Panc1 (cell line): ENCODE results near the gene CR2. TPM values are rescaled to one million over a fixed set of nuclear protein-coding genes. Genes with fewer than 3 reads are reported as not detected.

Source experiments
- ATAC-seq: fragments of 200-7000 bp; cut with Tn5 transposase; 2 replicates; pipeline ENCODE4 v1.9.1; 2020; ENCODE audit warnings: mild to moderate bottlenecking, moderate library complexity
- BruUV-seq: library from RNA; stranded (reverse); fragments of 400-500 nt; replicated peaks from 2 replicates; lab custom pipeline; 2021; lab: Mats Ljungman, UMichigan
- CTCF ChIA-PET: fragments of 300-600 bp; sonication (Branson Sonifier 250); formaldehyde crosslinking; loops from one replicate; lab custom pipeline; 2022; ENCODE audit warnings: antibody characterized with exemption; lab: Charles Lee
- POLR2A ChIA-PET: fragments of 300-600 bp; sonication (Branson Sonifier 250); formaldehyde crosslinking; loops from one replicate; lab custom pipeline; 2022; ENCODE audit warnings: antibody characterized with exemption; lab: Charles Lee
- DNase-seq: peaks from one replicate; pipeline ENCODE4 v3.0.0-alpha.2; 2010; ENCODE audit warnings: low read depth, low spot score
- H3K27ac ChIP-seq: 2 replicates; pipeline ENCODE4 v1.5.1; 2011; ENCODE audit warnings: mild to moderate bottlenecking, low read length, inconsistent platforms
- H3K27me3 ChIP-seq: fragments of 200-500 bp; sonication (Bioruptor generic); 2 replicates; pipeline ENCODE4 v1.6.0; 2014; ENCODE audit warnings: low read length, inconsistent platforms; ENCODE audit not compliant: control insufficient read depth, insufficient read depth
- H3K36me3 ChIP-seq: fragments of 200-500 bp; sonication (Bioruptor generic); 2 replicates; pipeline ENCODE4 v1.5.1; 2014; ENCODE audit warnings: inconsistent platforms, mild to moderate bottlenecking, low read length, moderate library complexity; ENCODE audit not compliant: control insufficient read depth, insufficient read depth
- H3K4me1 ChIP-seq: 2 replicates; pipeline ENCODE4 v1.5.1; 2011; ENCODE audit warnings: inconsistent platforms, mild to moderate bottlenecking, low read length, moderate library complexity; ENCODE audit not compliant: control insufficient read depth, insufficient read depth
- H3K4me3 ChIP-seq, 2 experiments: 2 replicates each; pipeline ENCODE4 v1.5.1; 2011 to 2012; ENCODE audit warnings: low read depth in 2 of 2, low read length in 2 of 2, mild to moderate bottlenecking in 2 of 2, inconsistent platforms in 1 of 2, moderate library complexity in 1 of 2
- H3K9me3 ChIP-seq: fragments of 200-500 bp; sonication (Bioruptor generic); 2 replicates; pipeline ENCODE4 v1.5.1; 2014; ENCODE audit warnings: low read depth, mild to moderate bottlenecking, inconsistent platforms, low read length, moderate library complexity; ENCODE audit not compliant: control insufficient read depth, insufficient read depth
- CTCF ChIP-seq: fragments of 450-650 bp; IDR thresholded peaks from 2 replicates; pipeline ENCODE4 v1.5.1; 2017; ENCODE audit warnings: mild to moderate bottlenecking
- POLR2AphosphoS5 ChIP-seq: IDR thresholded peaks from 2 replicates; pipeline ENCODE4 v1.6.1; 2012; ENCODE audit warnings: mild to moderate bottlenecking, low read depth, low read length, moderate library complexity
- SIN3A ChIP-seq: IDR thresholded peaks from 2 replicates; pipeline ENCODE4 v1.6.1; 2012; ENCODE audit warnings: low read depth, mild to moderate bottlenecking, low read length, moderate library complexity, borderline replicate concordance; ENCODE audit not compliant: insufficient read depth
- TCF7L2 ChIP-seq: IDR thresholded peaks from 2 replicates; pipeline ENCODE4 v1.6.1; 2011; ENCODE audit warnings: mild to moderate bottlenecking, low read depth, low read length, inconsistent platforms
- in situ Hi-C: cut with HindIII; loops from 2 replicates; pipeline ENCODE4 v1.10.0; 2016; ENCODE audit warnings: low sequenced_read_pairs, low pct_unique_long_range_greater_than_20kb
- intact Hi-C: fragments of 100-400 bp; cut with micrococcal nuclease; formaldehyde crosslinking; loops from one replicate; pipeline ENCODE4 v1.10.0; 2022; ENCODE audit not compliant: unreplicated experiment
- total RNA-seq: library from RNA; stranded (reverse); gene quantifications from one replicate; pipeline ENCODE4 v1.2.1, GENCODE V29; 2021; ENCODE audit not compliant: unreplicated experiment
- TF ChIP-seq, protein P1 (sequence below), 2 experiments: IDR thresholded peaks; 2 replicates each; pipeline ENCODE4 v1.6.1; 2011 to 2012; ENCODE audit warnings: low read depth in 2 of 2, control low read depth in 1 of 2, low read length in 1 of 2, mild to moderate bottlenecking in 1 of 2, moderate library complexity in 1 of 2; ENCODE audit not compliant: insufficient read depth in 1 of 2

Gene CR2
- total RNA-seq, 1 experiment from 2014 or later = 0.08 TPM

GRCh38 chr1:207412845-207413244 is 41.3 kb upstream of the CR2 start:
- DNase-seq (no peak), ATAC-seq (no peak)
- H3K4me1 ChIP-seq = no peaks in the 10 kb centered on the region
- ChIA-PET POLR2A (no interaction called here), CTCF (interaction anchor here (0.7 kb wide), 1 partner anchor 86 kb away, joined by 3 read pairs; no protein-coding TSS in a partner anchor)
- H3K27me3 ChIP-seq = no peaks in the 10 kb centered on the region; the same call in 1 of the 2 replicates
- in situ Hi-C loops = no loop called here
- BruUV-seq = no TSS peak
- no peak overlapping the region for H3K4me3 ChIP-seq
- H3K36me3 ChIP-seq = no peaks in the 10 kb centered on the region
- TF ChIP-seq CTCF = no peak
- TF ChIP-seq POLR2AphosphoS5 = no peak
- H3K9me3 ChIP-seq = no peaks in the 10 kb centered on the region
- no peak overlapping the region for H3K27ac ChIP-seq
- intact Hi-C loops = no loop called here

- in situ Hi-C loops = no loop called here
- intact Hi-C loops = no loop called here
- no peaks in the 10 kb centered on the region for H3K9me3 ChIP-seq
- no peak for TF ChIP-seq POLR2AphosphoS5
- TF ChIP-seq SIN3A = no peak
- TF ChIP-seq, protein P1, sequence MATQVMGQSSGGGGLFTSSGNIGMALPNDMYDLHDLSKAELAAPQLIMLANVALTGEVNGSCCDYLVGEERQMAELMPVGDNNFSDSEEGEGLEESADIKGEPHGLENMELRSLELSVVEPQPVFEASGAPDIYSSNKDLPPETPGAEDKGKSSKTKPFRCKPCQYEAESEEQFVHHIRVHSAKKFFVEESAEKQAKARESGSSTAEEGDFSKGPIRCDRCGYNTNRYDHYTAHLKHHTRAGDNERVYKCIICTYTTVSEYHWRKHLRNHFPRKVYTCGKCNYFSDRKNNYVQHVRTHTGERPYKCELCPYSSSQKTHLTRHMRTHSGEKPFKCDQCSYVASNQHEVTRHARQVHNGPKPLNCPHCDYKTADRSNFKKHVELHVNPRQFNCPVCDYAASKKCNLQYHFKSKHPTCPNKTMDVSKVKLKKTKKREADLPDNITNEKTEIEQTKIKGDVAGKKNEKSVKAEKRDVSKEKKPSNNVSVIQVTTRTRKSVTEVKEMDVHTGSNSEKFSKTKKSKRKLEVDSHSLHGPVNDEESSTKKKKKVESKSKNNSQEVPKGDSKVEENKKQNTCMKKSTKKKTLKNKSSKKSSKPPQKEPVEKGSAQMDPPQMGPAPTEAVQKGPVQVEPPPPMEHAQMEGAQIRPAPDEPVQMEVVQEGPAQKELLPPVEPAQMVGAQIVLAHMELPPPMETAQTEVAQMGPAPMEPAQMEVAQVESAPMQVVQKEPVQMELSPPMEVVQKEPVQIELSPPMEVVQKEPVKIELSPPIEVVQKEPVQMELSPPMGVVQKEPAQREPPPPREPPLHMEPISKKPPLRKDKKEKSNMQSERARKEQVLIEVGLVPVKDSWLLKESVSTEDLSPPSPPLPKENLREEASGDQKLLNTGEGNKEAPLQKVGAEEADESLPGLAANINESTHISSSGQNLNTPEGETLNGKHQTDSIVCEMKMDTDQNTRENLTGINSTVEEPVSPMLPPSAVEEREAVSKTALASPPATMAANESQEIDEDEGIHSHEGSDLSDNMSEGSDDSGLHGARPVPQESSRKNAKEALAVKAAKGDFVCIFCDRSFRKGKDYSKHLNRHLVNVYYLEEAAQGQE (IDR thresholded peaks at IDR 0.05; ENCODE audit: insufficient read depth in 1 of 2, low read depth in 2 of 2, low read length in 1 of 2) = no peak
- no peak for TF ChIP-seq CTCF
- no peaks in the 10 kb centered on the region for H3K4me1 ChIP-seq
- no peak for ATAC-seq
- H3K27ac ChIP-seq = no peak overlapping the region
- POLR2A ChIA-PET = no interaction called here
- no TSS peak for BruUV-seq
- H3K4me3 ChIP-seq = no peak overlapping the region
- CTCF ChIA-PET = no interaction called here
- no peaks in the 10 kb centered on the region for H3K27me3 ChIP-seq
- DNase-seq = no peak
- H3K36me3 ChIP-seq = no peaks in the 10 kb centered on the region
Observed at GRCh38 chr1:207414606-207415108, 39.5 kb upstream of the CR2 start.

DNA sequence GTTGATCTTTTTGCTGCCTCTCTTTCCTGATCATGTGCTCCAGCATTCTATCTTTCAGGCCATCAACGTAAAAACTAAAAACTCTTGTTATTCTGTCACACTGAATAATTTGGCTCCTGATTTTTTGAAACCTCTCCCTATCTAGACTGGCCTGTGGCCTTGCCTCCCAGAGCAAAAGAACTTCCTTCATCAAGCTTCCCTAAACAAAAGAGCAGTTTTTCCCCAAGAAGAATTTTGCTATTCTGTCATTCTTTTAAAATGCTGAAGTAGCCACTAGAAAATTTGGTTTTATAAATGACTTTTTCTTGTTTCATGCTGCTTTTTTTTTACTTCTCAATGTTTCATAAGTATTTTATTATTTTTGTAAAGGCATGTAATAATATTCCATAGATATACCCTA is 37.1 kb upstream of the CR2 start:
- no peaks in the 10 kb centered on the region for H3K9me3 ChIP-seq
- H3K4me1 ChIP-seq = no peaks in the 10 kb centered on the region
- in situ Hi-C loops = no loop called here
- intact Hi-C loops = no loop called here
- DNase-seq = no peak
- ChIA-PET POLR2A (no interaction called here), CTCF (no interaction called here)
- no peak overlapping the region for H3K4me3 ChIP-seq
- no peak for ATAC-seq
- H3K27ac ChIP-seq = no peak overlapping the region
- no TSS peak for BruUV-seq
- no peak for TF ChIP-seq TCF7L2
- TF ChIP-seq CTCF = no peak
- TF ChIP-seq POLR2AphosphoS5 = no peak
- TF ChIP-seq, protein P1 (IDR thresholded peaks at IDR 0.05; ENCODE audit: insufficient read depth in 1 of 2, low read depth in 2 of 2, low read length in 1 of 2) = no peak
- TF ChIP-seq SIN3A = no peak
- H3K27me3 ChIP-seq = no peaks in the 10 kb centered on the region
- no peaks in the 10 kb centered on the region for H3K36me3 ChIP-seq
